ENCODE measurements around the gene HDAC2. TPM values are rescaled to one million over a fixed set of nuclear protein-coding genes. Genes with fewer than 3 reads are reported as not detected.

HDAC2 gene
- total and polyA plus RNA-seq, 2 of the 13 experiments (the other 11 are each of a cell fraction or from before 2014, with no cell fraction given): 99.6 to 114 TPM

GRCh38 chr6:113903666-113904330 is 67.2 kb downstream of the HDAC2 start (continued):
- no peak for TF ChIP-seq STAT6 (CRISPR knock-in tag; IDR thresholded peaks at IDR 0.05; ENCODE audit: borderline replicate concordance)
- TF ChIP-seq DBP (CRISPR knock-in tag; IDR thresholded peaks at IDR 0.05; ENCODE audit: not compliant biosample characterization): no peak
- TF ChIP-seq MYNN (CRISPR knock-in tag; IDR thresholded peaks at IDR 0.05; ENCODE audit: low read depth): no peak
- no peak for TF ChIP-seq ZFP91 (CRISPR knock-in tag; IDR thresholded peaks at IDR 0.05; ENCODE audit: borderline replicate concordance)
- no peak for TF ChIP-seq ZFY (CRISPR knock-in tag; IDR thresholded peaks at IDR 0.05)
- no peak for TF ChIP-seq RFX3 (CRISPR knock-in tag; IDR thresholded peaks at IDR 0.05)
- TF ChIP-seq SP5 (CRISPR knock-in tag; IDR thresholded peaks at IDR 0.05; ENCODE audit: borderline replicate concordance, low read depth): peak; percentile 51; the same call in 1 of the 2 replicates
- no peak for TF ChIP-seq MAFF (IDR thresholded peaks at IDR 0.05; ENCODE audit: low read depth, low read length)
- TF ChIP-seq THAP9 (CRISPR knock-in tag; IDR thresholded peaks at IDR 0.05; ENCODE audit: borderline replicate concordance): no peak
- TF ChIP-seq SIN3A (IDR thresholded peaks at IDR 0.05; ENCODE audit: borderline replicate concordance, low read depth, low read length): no peak
- TF ChIP-seq ZNF703 (CRISPR knock-in tag; IDR thresholded peaks at IDR 0.05; ENCODE audit: borderline replicate concordance): no peak
- TF ChIP-seq MBD4 (IDR thresholded peaks at IDR 0.05; ENCODE audit: borderline replicate concordance, low read length): no peak
- TF ChIP-seq ZNF337 (CRISPR knock-in tag; IDR thresholded peaks at IDR 0.05; ENCODE audit: borderline replicate concordance, low read depth): no peak
- no peak for TF ChIP-seq POLR2AphosphoS5 (IDR thresholded peaks at IDR 0.05; ENCODE audit: low read depth, low read length)
- TF ChIP-seq GPN1 (CRISPR knock-in tag; IDR thresholded peaks at IDR 0.05; ENCODE audit: borderline replicate concordance): no peak
- no peak for TF ChIP-seq ZNF530 (CRISPR knock-in tag; IDR thresholded peaks at IDR 0.05; ENCODE audit: low read depth)
- no peak for TF ChIP-seq ZNF512 (CRISPR knock-in tag; IDR thresholded peaks at IDR 0.05)
- TF ChIP-seq ETV6 (CRISPR knock-in tag; conservative IDR thresholded peaks at IDR 0.05): no peak
- no peak for TF ChIP-seq ZSCAN29 (CRISPR knock-in tag; conservative IDR thresholded peaks at IDR 0.05)
